Common myeloid progenitor, CD34-positive (primary cell): ENCODE results near the gene USF3.

Source experiments
- CTCF ChIA-PET: fragments of 350-600 bp; sonication (Branson Sonifier 250); formaldehyde crosslinking; loops from one replicate; lab custom pipeline; 2021; ENCODE audit warnings: antibody characterized with exemption; lab: Charles Lee
- POLR2A ChIA-PET: fragments of 350-600 bp; sonication (Branson Sonifier 250); formaldehyde crosslinking; loops from one replicate; lab custom pipeline; 2021; ENCODE audit warnings: antibody characterized with exemption; lab: Charles Lee
- DNase-seq, 3 donors: peaks; one replicate each; pipeline versions ENCODE4 v3.0.0 to v3.0.0-alpha.2; 2013
- H3K27ac ChIP-seq, 2 experiments: 1 replicate in 1 of 2; 2 replicates in 1 of 2; pipeline ENCODE4 v1.7.0; 2013; ENCODE audit warnings: inconsistent platforms in 2 of 2, low read length in 2 of 2, mild to moderate bottlenecking in 2 of 2, low read depth in 1 of 2, moderate library complexity in 1 of 2; ENCODE audit not compliant: severe bottlenecking in 2 of 2, insufficient read depth in 1 of 2, poor library complexity in 1 of 2
- H3K27me3 ChIP-seq, 5 experiments: replicated peaks in 2 of 5; 1 replicate in 3 of 5; 2 replicates in 2 of 5; pipeline versions ENCODE4 v1.6.1 to v1.7.0; 2013; ENCODE audit warnings: low read length in 4 of 5, mild to moderate bottlenecking in 2 of 5, moderate library complexity in 2 of 5, inconsistent platforms in 1 of 5; ENCODE audit not compliant: insufficient read depth in 5 of 5, control insufficient read depth in 4 of 5
- H3K36me3 ChIP-seq, 4 experiments: 1 replicate in 2 of 4; 2 replicates in 2 of 4; pipeline versions ENCODE4 v1.6.1 to v1.7.0; 2013; ENCODE audit warnings: low read length in 3 of 4, control low read depth in 1 of 4, mild to moderate bottlenecking in 1 of 4; ENCODE audit not compliant: control insufficient read depth in 4 of 4, insufficient read depth in 4 of 4
- H3K4me1 ChIP-seq, 4 experiments: 1 replicate in 3 of 4; 2 replicates in 1 of 4; pipeline versions ENCODE4 v1.6.1 to v1.7.1; 2013; ENCODE audit warnings: low read length in 3 of 4, mild to moderate bottlenecking in 3 of 4, control low read depth in 1 of 4, inconsistent platforms in 1 of 4, moderate library complexity in 1 of 4; ENCODE audit not compliant: control insufficient read depth in 4 of 4, insufficient read depth in 4 of 4; ENCODE audit errors: control extremely low read depth in 1 of 4
- H3K4me3 ChIP-seq, 7 experiments: 1 replicate in 4 of 7; 2 replicates in 3 of 7; pipeline versions ENCODE4 v1.5.1 to v1.7.0; 2013; ENCODE audit warnings: mild to moderate bottlenecking in 7 of 7, low read length in 6 of 7, moderate library complexity in 6 of 7, inconsistent platforms in 2 of 7, low read depth in 2 of 7, control low read depth in 1 of 7; ENCODE audit not compliant: insufficient read depth in 4 of 7, control insufficient read depth in 1 of 7; ENCODE audit errors: extremely low read depth in 1 of 7
- H3K9me3 ChIP-seq, 5 experiments: 1 replicate in 4 of 5; 2 replicates in 1 of 5; pipeline versions ENCODE4 v1.6.1 to v1.7.1; 2013; ENCODE audit warnings: low read length in 4 of 5, mild to moderate bottlenecking in 2 of 5, inconsistent platforms in 1 of 5, low read depth in 1 of 5, moderate library complexity in 1 of 5; ENCODE audit not compliant: control insufficient read depth in 4 of 5, insufficient read depth in 2 of 5; ENCODE audit errors: control extremely low read depth in 1 of 5
- WGBS: methylation state at CpG from one replicate; pipeline ENCODE4 v1.1.5; 2013; ENCODE audit not compliant: insufficient coverage; 5-methylcytosine and 5-hydroxymethylcytosine counted together

The USF3 gene

GRCh38 chr3:113673593-113673992 is 22.8 kb downstream of the USF3 start:
- ChIA-PET CTCF (interaction anchor here (1.2 to 1.4 kb wide), 2 partner anchors 9 to 10 kb away, joined by 3 to 4 read pairs; no protein-coding TSS in a partner anchor), POLR2A (no interaction called here)
- DNase-seq, result no peak
- H3K36me3 ChIP-seq, result peaks cover 12 to 27% (median 20%) of the 10 kb centered on the region in 4 experiments
- H3K27me3 ChIP-seq, result no peaks in the 10 kb centered on the region
- H3K4me3 ChIP-seq, result no peak overlapping the region
- 100% methylated on average over 2 of the region's 4 CpGs for WGBS
- H3K27ac ChIP-seq, result no peak overlapping the region
- peaks cover 0 to 5% (median under 1%) of the 10 kb centered on the region in 4 experiments for H3K4me1 ChIP-seq
- H3K9me3 ChIP-seq, result peaks cover 0 to 10% (median 0%) of the 10 kb centered on the region in 5 experiments

DNA sequence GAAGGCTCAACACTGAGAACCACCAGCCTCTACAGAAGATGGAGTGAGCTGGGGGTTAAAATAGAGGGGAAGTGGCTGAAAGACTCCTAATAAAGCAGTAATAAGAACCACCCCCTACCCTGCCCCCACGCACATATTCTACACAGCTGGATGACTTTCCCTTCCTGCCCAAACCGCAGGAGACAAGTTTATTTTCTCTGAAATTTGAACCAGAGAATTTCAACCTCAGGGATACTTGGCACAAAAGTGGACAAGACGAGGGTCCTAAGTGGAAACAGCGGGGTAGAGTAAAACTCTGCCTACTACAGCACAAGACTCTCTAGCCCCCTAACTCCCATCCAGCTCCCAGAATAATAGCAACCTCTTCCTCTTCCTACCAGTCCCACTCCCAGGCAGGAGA is 28.4 kb downstream of the USF3 start:
- H3K4me3 ChIP-seq, result peak overlapping the region in 4 of 7 experiments; percentile 41 to 58 (median 50)
- no CpG with 5 or more reads among the region's 4 CpGs for WGBS
- no peaks in the 10 kb centered on the region for H3K27me3 ChIP-seq
- CTCF ChIA-PET, result interaction anchor here (1.0 to 1.7 kb wide), 2 partner anchors 9 to 116 kb away, joined by 3 to 6 read pairs; no protein-coding TSS in a partner anchor
- H3K36me3 ChIP-seq, result peaks cover 2 to 22% (median 9%) of the 10 kb centered on the region in 4 experiments
- H3K27ac ChIP-seq, result peak overlapping the region in 1 of 2 experiments; percentile 7
- H3K4me1 ChIP-seq, result peaks cover 8 to 23% (median 12%) of the 10 kb centered on the region in 4 experiments
- DNase-seq, result peak in 2 of 3 donors; percentile 41 to 45
- no peaks in the 10 kb centered on the region for H3K9me3 ChIP-seq
- POLR2A ChIA-PET, result interaction anchor here (0.6 kb wide), 1 partner anchor 17 kb away, joined by 3 read pairs; no protein-coding TSS in a partner anchor

DNA sequence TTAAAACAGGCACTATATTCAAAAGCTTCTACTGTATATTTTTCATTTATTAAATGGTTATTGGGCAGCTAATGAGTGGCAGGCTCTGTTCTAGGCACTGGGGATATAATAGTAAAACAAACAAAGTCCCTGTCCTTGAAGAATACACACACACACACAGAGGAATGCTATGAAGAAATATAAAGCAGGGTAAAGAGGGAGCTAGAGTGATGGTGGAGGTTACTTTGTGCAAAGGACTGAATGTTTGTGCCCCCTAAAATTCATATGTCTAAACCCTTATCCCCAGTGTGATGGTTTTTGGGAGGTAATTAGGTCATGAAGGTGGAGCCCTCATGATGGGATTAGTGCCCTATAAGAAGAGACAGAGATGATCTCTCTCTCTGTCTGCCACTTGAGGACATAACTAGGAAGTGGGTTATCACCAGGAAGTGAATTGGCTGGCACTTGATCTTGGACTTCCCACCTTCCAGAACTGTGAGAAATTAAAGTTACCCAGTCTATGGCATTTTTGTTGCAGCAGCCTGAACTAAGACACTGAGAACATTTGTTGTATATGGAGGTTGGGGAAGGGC is 31.8 kb downstream of the USF3 start:
- H3K27me3 ChIP-seq, result no peaks in the 10 kb centered on the region
- peaks cover 2 to 32% (median 22%) of the 10 kb centered on the region in 4 experiments for H3K36me3 ChIP-seq
- no peaks in the 10 kb centered on the region for H3K9me3 ChIP-seq
- peaks cover 8 to 34% (median 12%) of the 10 kb centered on the region in 4 experiments for H3K4me1 ChIP-seq
- H3K4me3 ChIP-seq, result no peak overlapping the region
- no peak overlapping the region for H3K27ac ChIP-seq
- CTCF ChIA-PET, result interaction anchor here (1.0 kb wide), 1 partner anchor 9 kb away, joined by 4 read pairs; no protein-coding TSS in a partner anchor
- DNase-seq, result no peak
- POLR2A ChIA-PET, result no interaction called here

- Histone ChIP-seq H3K27me3 (no peaks in the 10 kb centered on the region), H3K4me3 (no peak overlapping the region), H3K36me3 (peaks cover 7 to 40% (median 30%) of the 10 kb centered on the region in 4 experiments), H3K4me1 (peaks cover 8 to 34% (median 12%) of the 10 kb centered on the region in 4 experiments), H3K27ac (no peak overlapping the region), H3K9me3 (no peaks in the 10 kb centered on the region)
- POLR2A ChIA-PET, result no interaction called here
- DNase-seq, result no peak
- CTCF ChIA-PET, result interaction anchor here (1.0 to 1.2 kb wide), 3 partner anchors 9 to 10 kb away, joined by 3 to 4 read pairs (median 4); no protein-coding TSS in a partner anchor
- no CpG with 5 or more reads among the region's 1 CpG for WGBS
Measured at GRCh38 chr3:113663761-113664160, 32.7 kb downstream of the USF3 start.

- ChIA-PET CTCF (interaction anchor here (1.0 to 1.2 kb wide), 3 partner anchors 9 to 12 kb away, joined by 3 to 4 read pairs (median 4); no protein-coding TSS in a partner anchor), POLR2A (no interaction called here)
Measured at GRCh38 chr3:113663324-113663750, 33.1 kb downstream of the USF3 start.

GRCh38 chr3:113662824-113663223 is 33.6 kb downstream of the USF3 start:
- Histone ChIP-seq H3K27ac (no peak overlapping the region), H3K4me3 (no peak overlapping the region), H3K36me3 (peaks cover 7 to 43% (median 35%) of the 10 kb centered on the region in 4 experiments), H3K27me3 (no peaks in the 10 kb centered on the region), H3K4me1 (peaks cover under 1 to 27% (median 7%) of the 10 kb centered on the region in 4 experiments), H3K9me3 (no peaks in the 10 kb centered on the region)
- POLR2A ChIA-PET, result no interaction called here
- WGBS, result 100% methylated on average over 1 of the region's 1 CpG
- no peak for DNase-seq
- CTCF ChIA-PET, result interaction anchor here (0.8 to 1.2 kb wide), 4 partner anchors 9 to 13 kb away, joined by 3 to 4 read pairs (median 4); no protein-coding TSS in a partner anchor

More at GRCh38 chr3:113663324-113663750, 33.1 kb downstream of the USF3 start:
- Histone ChIP-seq H3K27me3 (no peaks in the 10 kb centered on the region), H3K27ac (no peak overlapping the region), H3K9me3 (no peaks in the 10 kb centered on the region), H3K4me3 (no peak overlapping the region), H3K4me1 (peaks cover 6 to 32% (median 11%) of the 10 kb centered on the region in 4 experiments), H3K36me3 (peaks cover 7 to 42% (median 34%) of the 10 kb centered on the region in 4 experiments)
- no CpG with 5 or more reads among the region's 3 CpGs for WGBS
- no peak for DNase-seq

DNA sequence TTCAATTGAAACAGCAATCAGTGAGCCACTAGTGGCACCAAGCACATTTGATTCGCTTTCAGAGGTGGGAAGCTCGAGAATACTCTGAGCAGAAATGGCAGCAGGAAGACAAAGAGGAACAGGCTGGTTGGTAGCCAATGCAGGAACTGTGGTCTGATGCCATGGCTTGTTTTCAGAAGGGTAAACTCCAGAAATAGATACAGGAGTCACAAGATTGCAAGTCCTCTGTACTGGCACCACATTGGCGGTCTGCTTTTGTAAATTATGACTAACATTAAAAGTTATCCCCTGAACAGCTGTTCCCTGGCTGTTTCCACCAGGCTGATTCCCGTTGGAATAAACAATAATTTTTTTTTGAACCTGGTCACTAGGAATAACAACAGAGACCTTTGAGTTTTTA is 35.5 kb downstream of the USF3 start:
- WGBS, result 83% methylated on average over 4 of the region's 4 CpGs
- Histone ChIP-seq H3K27me3 (no peaks in the 10 kb centered on the region), H3K9me3 (peaks cover 0 to 3% (median 0%) of the 10 kb centered on the region in 5 experiments), H3K27ac (no peak overlapping the region), H3K4me1 (peaks cover 0 to 15% (median 0%) of the 10 kb centered on the region in 4 experiments), H3K4me3 (no peak overlapping the region), H3K36me3 (peaks cover 9 to 56% (median 39%) of the 10 kb centered on the region in 4 experiments)
- no peak for DNase-seq
- ChIA-PET POLR2A (interaction anchor here (0.8 kb wide), 1 partner anchor 38 kb away, joined by 3 read pairs; no protein-coding TSS in a partner anchor), CTCF (interaction anchor here (1.1 kb wide), 1 partner anchor 36 kb away, joined by 3 read pairs; no protein-coding TSS in a partner anchor)
